CD14-positive monocyte (primary cell): ENCODE data around the gene RIMBP2. TPM values are rescaled to one million over a fixed set of nuclear protein-coding genes. Genes with fewer than 3 reads are reported as not detected.

Experiments used
- DNase-seq, 3 donors: peaks; one replicate each; pipeline ENCODE4 v3.0.0-alpha.2; 2011 to 2022
- H2AFZ ChIP-seq: 2 replicates; pipeline ENCODE4 v1.6.0; 2012; ENCODE audit warnings: mild to moderate bottlenecking, low read depth, low read length, inconsistent platforms; ENCODE audit not compliant: insufficient read depth, poor library complexity, severe bottlenecking
- H3K27ac ChIP-seq, 2 donors: 1 replicate in 1 of 2; 2 replicates in 1 of 2; pipeline ENCODE4 v1.5.1; 2012 to 2013; ENCODE audit warnings: low read length in 2 of 2, control low read depth in 1 of 2, inconsistent platforms in 1 of 2, low read depth in 1 of 2, mild to moderate bottlenecking in 1 of 2
- H3K27me3 ChIP-seq, 2 donors: one replicate each; pipeline versions ENCODE4 v1.6.0 to v1.6.1; 2011 to 2013; ENCODE audit warnings: low read length in 2 of 2; ENCODE audit not compliant: control insufficient read depth in 2 of 2, insufficient read depth in 2 of 2
- H3K36me3 ChIP-seq, 2 donors: replicated peaks in 1 of 2; 1 replicate in 1 of 2; 2 replicates in 1 of 2; pipeline versions ENCODE4 v1.5.1 to v1.6.1; 2012 to 2013; ENCODE audit warnings: low read length in 2 of 2, control low read depth in 1 of 2, inconsistent platforms in 1 of 2, mild to moderate bottlenecking in 1 of 2; ENCODE audit not compliant: insufficient read depth in 2 of 2, control insufficient read depth in 1 of 2
- H3K4me1 ChIP-seq, 2 donors: 1 replicate in 1 of 2; 2 replicates in 1 of 2; pipeline versions ENCODE4 v1.5.1 to v1.6.1; 2012 to 2013; ENCODE audit warnings: low read length in 2 of 2, control low read depth in 1 of 2, inconsistent platforms in 1 of 2, mild to moderate bottlenecking in 1 of 2, moderate library complexity in 1 of 2; ENCODE audit not compliant: insufficient read depth in 2 of 2, control insufficient read depth in 1 of 2
- H3K4me2 ChIP-seq: replicated peaks from 2 replicates; pipeline ENCODE3; 2012; ENCODE audit warnings: low read length, moderate library complexity, mild to moderate bottlenecking; ENCODE audit not compliant: poor library complexity, severe bottlenecking; ENCODE audit errors: extremely low read depth
- H3K4me3 ChIP-seq, 3 experiments: fragments of 200-600 bp in 1 of 3; sonication (generic) in 1 of 3; replicated peaks in 1 of 3; 1 replicate in 2 of 3; 2 replicates in 1 of 3; pipeline ENCODE4 v1.5.1; 2011 to 2013; ENCODE audit warnings: low read length in 3 of 3, mild to moderate bottlenecking in 3 of 3, control low read depth in 2 of 3, low read depth in 2 of 3, inconsistent platforms in 1 of 3, moderate library complexity in 1 of 3
- H3K79me2 ChIP-seq: 2 replicates; pipeline ENCODE4 v1.6.0; 2012; ENCODE audit warnings: mild to moderate bottlenecking, control low read depth, inconsistent platforms, low read length, moderate library complexity; ENCODE audit not compliant: insufficient read depth
- H3K9ac ChIP-seq: 2 replicates; pipeline ENCODE4 v1.6.0; 2017; ENCODE audit warnings: low read length, mild to moderate bottlenecking; ENCODE audit not compliant: insufficient read depth, poor library complexity, severe bottlenecking
- H3K9me3 ChIP-seq, 2 donors: replicated peaks in 1 of 2; 1 replicate in 1 of 2; 2 replicates in 1 of 2; pipeline versions ENCODE4 v1.5.1 to v1.6.1; 2012 to 2013; ENCODE audit warnings: low read length in 2 of 2, control low read depth in 1 of 2; ENCODE audit not compliant: control insufficient read depth in 1 of 2, insufficient read depth in 1 of 2
- H4K20me1 ChIP-seq: 2 replicates; pipeline ENCODE4 v1.6.0; 2012; ENCODE audit warnings: mild to moderate bottlenecking, low read length, control low read depth, moderate library complexity; ENCODE audit not compliant: insufficient read depth
- H3K27ac Mint-ChIP-seq, 7 donors: one replicate each; pipeline ENCODE4 v1.8.0; 2020; ENCODE audit warnings: mild to moderate bottlenecking in 7 of 7, mixed read lengths in 7 of 7, moderate library complexity in 6 of 7, inconsistent platforms in 2 of 7
- H3K27me3 Mint-ChIP-seq, 3 donors: one replicate each; pipeline ENCODE4 v1.8.0; 2021 to 2022; ENCODE audit warnings: low read depth in 3 of 3, mild to moderate bottlenecking in 3 of 3, mixed read lengths in 3 of 3, moderate library complexity in 3 of 3, inconsistent platforms in 1 of 3
- H3K36me3 Mint-ChIP-seq, 2 donors: one replicate each; pipeline ENCODE4 v1.8.0; 2020; ENCODE audit warnings: mixed read lengths in 2 of 2, inconsistent platforms in 1 of 2, mild to moderate bottlenecking in 1 of 2
- H3K4me1 Mint-ChIP-seq: one replicate; pipeline ENCODE4 v1.8.0; 2020; ENCODE audit warnings: mild to moderate bottlenecking, mixed read lengths
- H3K4me3 Mint-ChIP-seq, 2 donors: one replicate each; pipeline ENCODE4 v1.8.0; 2020; ENCODE audit warnings: mild to moderate bottlenecking in 2 of 2, mixed read lengths in 2 of 2, moderate library complexity in 1 of 2
- H3K9me3 Mint-ChIP-seq, 7 donors: one replicate each; pipeline ENCODE4 v1.8.0; 2020 to 2022; ENCODE audit warnings: mixed read lengths in 7 of 7, mild to moderate bottlenecking in 6 of 7, moderate library complexity in 6 of 7, inconsistent platforms in 2 of 7
- WGBS: methylation state at CpG from one replicate; pipeline ENCODE4 v1.1.5; 2013; ENCODE audit warnings: missing lambda C conversion rate; ENCODE audit not compliant: insufficient coverage; 5-methylcytosine and 5-hydroxymethylcytosine counted together
- intact Hi-C, 2 donors: fragments of 100-400 bp; cut with micrococcal nuclease; formaldehyde crosslinking; loops; one replicate each; pipeline versions ENCODE4 v1.15.0 to v1.15.1; 2023
- polyA plus RNA-seq, 3 donors: library from polyadenylated mRNA; depleted of rRNA in 1 of 3; unstranded in 2 of 3; stranded (reverse) in 1 of 3; fragments of 300-500 nt in 2 of 3; fragments of >200 nt in 1 of 3; fragmentation: Illumina TruSeq in 2 of 3; gene quantifications; 1 replicate in 2 of 3; 2 replicates in 1 of 3; pipeline ENCODE4 v1.2.3, GENCODE V29; 2012 to 2021
- TF ChIP-seq, protein P1 (sequence below): fragments of 200-600 bp; IDR thresholded peaks from one replicate; pipeline ENCODE4 v1.8.0; 2022; ENCODE audit warnings: antibody characterized with exemption, mild to moderate bottlenecking

Gene RIMBP2
- polyA plus RNA-seq, 3 donors: not detected

GRCh38 chr12:130439250-130439649 lies 276.8 kb downstream of the RIMBP2 start:
- TF ChIP-seq, protein P1, sequence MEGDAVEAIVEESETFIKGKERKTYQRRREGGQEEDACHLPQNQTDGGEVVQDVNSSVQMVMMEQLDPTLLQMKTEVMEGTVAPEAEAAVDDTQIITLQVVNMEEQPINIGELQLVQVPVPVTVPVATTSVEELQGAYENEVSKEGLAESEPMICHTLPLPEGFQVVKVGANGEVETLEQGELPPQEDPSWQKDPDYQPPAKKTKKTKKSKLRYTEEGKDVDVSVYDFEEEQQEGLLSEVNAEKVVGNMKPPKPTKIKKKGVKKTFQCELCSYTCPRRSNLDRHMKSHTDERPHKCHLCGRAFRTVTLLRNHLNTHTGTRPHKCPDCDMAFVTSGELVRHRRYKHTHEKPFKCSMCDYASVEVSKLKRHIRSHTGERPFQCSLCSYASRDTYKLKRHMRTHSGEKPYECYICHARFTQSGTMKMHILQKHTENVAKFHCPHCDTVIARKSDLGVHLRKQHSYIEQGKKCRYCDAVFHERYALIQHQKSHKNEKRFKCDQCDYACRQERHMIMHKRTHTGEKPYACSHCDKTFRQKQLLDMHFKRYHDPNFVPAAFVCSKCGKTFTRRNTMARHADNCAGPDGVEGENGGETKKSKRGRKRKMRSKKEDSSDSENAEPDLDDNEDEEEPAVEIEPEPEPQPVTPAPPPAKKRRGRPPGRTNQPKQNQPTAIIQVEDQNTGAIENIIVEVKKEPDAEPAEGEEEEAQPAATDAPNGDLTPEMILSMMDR: no peak
- Mint-ChIP-seq H3K27ac (no peak overlapping the region), H3K27me3 (peaks cover 0 to 2% (median 0%) of the 10 kb centered on the region in 3 donors), H3K4me1 (no peaks in the 10 kb centered on the region), H3K4me3 (no peak overlapping the region), H3K36me3 (no peaks in the 10 kb centered on the region), H3K9me3 (peaks cover 24 to 57% (median 40%) of the 10 kb centered on the region in 7 donors)
- WGBS: 98% methylated on average over 3 of the region's 3 CpGs
- Histone ChIP-seq H3K4me3 (no peak overlapping the region), H2AFZ (no peak overlapping the region), H3K4me2 (no peak overlapping the region), H3K9me3 (peaks cover 44 to 75% of the 10 kb centered on the region in 2 donors), H3K27me3 (no peaks in the 10 kb centered on the region), H3K9ac (no peak overlapping the region), H3K27ac (no peak overlapping the region), H4K20me1 (no peaks in the 10 kb centered on the region), H3K4me1 (no peaks in the 10 kb centered on the region), H3K36me3 (no peaks in the 10 kb centered on the region), H3K79me2 (no peaks in the 10 kb centered on the region)
- intact Hi-C loops: no loop called here
- DNase-seq: no peak

GRCh38 chr12:130438711-130439110 lies 277.4 kb downstream of the RIMBP2 start:
- no peak for DNase-seq
- no peak overlapping the region for H3K4me2 ChIP-seq
- WGBS: 88% methylated on average over 6 of the region's 13 CpGs
- no peak overlapping the region for H3K27ac ChIP-seq
- no peak overlapping the region for H3K4me3 ChIP-seq
- H3K27ac Mint-ChIP-seq: no peak overlapping the region
- TF ChIP-seq, protein P1: no peak
- H3K9me3 ChIP-seq: peaks cover 44 to 80% of the 10 kb centered on the region in 2 donors
- H3K79me2 ChIP-seq: no peaks in the 10 kb centered on the region
- H3K36me3 ChIP-seq: no peaks in the 10 kb centered on the region
- peaks cover 24 to 61% (median 40%) of the 10 kb centered on the region in 7 donors for H3K9me3 Mint-ChIP-seq
- H3K4me1 ChIP-seq: no peaks in the 10 kb centered on the region
- H3K27me3 Mint-ChIP-seq: peaks cover 0 to 2% (median 0%) of the 10 kb centered on the region in 3 donors
- no peaks in the 10 kb centered on the region for H3K4me1 Mint-ChIP-seq
- H3K4me3 Mint-ChIP-seq: no peak overlapping the region
- intact Hi-C loops: no loop called here
- no peaks in the 10 kb centered on the region for H3K36me3 Mint-ChIP-seq
- H3K27me3 ChIP-seq: no peaks in the 10 kb centered on the region
- no peak overlapping the region for H3K9ac ChIP-seq
- no peaks in the 10 kb centered on the region for H4K20me1 ChIP-seq
- H2AFZ ChIP-seq: no peak overlapping the region
